Osteoblast (primary cell): Measurements from ENCODE around the gene SIL1. TPM values are rescaled to one million over a fixed set of nuclear protein-coding genes. Genes with fewer than 3 reads are reported as not detected.

Source experiments
- DNase-seq: peaks from one replicate; pipeline ENCODE4 v3.0.0; 2011; ENCODE audit warnings: low spot score, mixed read lengths; ENCODE audit not compliant: insufficient read length; ENCODE audit errors: missing footprints
- H2AFZ ChIP-seq: 2 replicates; pipeline ENCODE4 v1.6.0; 2011; ENCODE audit warnings: mild to moderate bottlenecking, low read length
- H3K27ac ChIP-seq: 2 replicates; pipeline ENCODE4 v1.5.1; 2011; ENCODE audit warnings: mild to moderate bottlenecking, low read depth, low read length, moderate library complexity
- H3K27me3 ChIP-seq: 2 replicates; pipeline ENCODE4 v1.6.0; 2012; ENCODE audit warnings: mild to moderate bottlenecking, control low read depth, inconsistent platforms, low read length, moderate library complexity; ENCODE audit not compliant: insufficient read depth
- H3K36me3 ChIP-seq: 2 replicates; pipeline ENCODE4 v1.5.1; 2011; ENCODE audit warnings: mild to moderate bottlenecking, low read length, control low read depth, moderate library complexity; ENCODE audit not compliant: insufficient read depth
- H3K4me1 ChIP-seq: 2 replicates; pipeline ENCODE4 v1.5.1; 2011; ENCODE audit warnings: mild to moderate bottlenecking, low read length, control low read depth, moderate library complexity; ENCODE audit not compliant: insufficient read depth
- H3K4me2 ChIP-seq: 2 replicates; pipeline ENCODE4 v1.6.0; 2011; ENCODE audit warnings: mild to moderate bottlenecking, low read length; ENCODE audit not compliant: insufficient read depth
- H3K4me3 ChIP-seq: fragments of 200-600 bp; sonication (generic); 3 replicates; pipeline ENCODE4 v1.5.1; 2012; ENCODE audit warnings: mild to moderate bottlenecking, low read length, inconsistent platforms; ENCODE audit not compliant: insufficient read depth
- H3K79me2 ChIP-seq: 2 replicates; pipeline ENCODE4 v1.6.0; 2012; ENCODE audit warnings: mild to moderate bottlenecking, low read length, control low read depth, inconsistent platforms; ENCODE audit not compliant: insufficient read depth
- H3K9me3 ChIP-seq: 2 replicates; pipeline ENCODE4 v1.5.1; 2011; ENCODE audit warnings: low read depth, low read length, control low read depth
- H4K20me1 ChIP-seq: 2 replicates; pipeline ENCODE4 v1.6.0; 2012; ENCODE audit warnings: mild to moderate bottlenecking, low read length, control low read depth; ENCODE audit not compliant: insufficient read depth
- total RNA-seq: library from RNA; depleted of rRNA; stranded (reverse); fragments of >200 nt; gene quantifications from 2 replicates; pipeline ENCODE4 v1.2.3, GENCODE V29; 2012
- TF ChIP-seq, protein P1 (sequence below): IDR thresholded peaks from 2 replicates; pipeline ENCODE4 v1.5.1; 2011; ENCODE audit warnings: mild to moderate bottlenecking, low read depth, low read length, moderate library complexity; ENCODE audit errors: extremely low read depth

Gene SIL1
- total RNA-seq, 1 donor: 65.1 TPM

DNA sequence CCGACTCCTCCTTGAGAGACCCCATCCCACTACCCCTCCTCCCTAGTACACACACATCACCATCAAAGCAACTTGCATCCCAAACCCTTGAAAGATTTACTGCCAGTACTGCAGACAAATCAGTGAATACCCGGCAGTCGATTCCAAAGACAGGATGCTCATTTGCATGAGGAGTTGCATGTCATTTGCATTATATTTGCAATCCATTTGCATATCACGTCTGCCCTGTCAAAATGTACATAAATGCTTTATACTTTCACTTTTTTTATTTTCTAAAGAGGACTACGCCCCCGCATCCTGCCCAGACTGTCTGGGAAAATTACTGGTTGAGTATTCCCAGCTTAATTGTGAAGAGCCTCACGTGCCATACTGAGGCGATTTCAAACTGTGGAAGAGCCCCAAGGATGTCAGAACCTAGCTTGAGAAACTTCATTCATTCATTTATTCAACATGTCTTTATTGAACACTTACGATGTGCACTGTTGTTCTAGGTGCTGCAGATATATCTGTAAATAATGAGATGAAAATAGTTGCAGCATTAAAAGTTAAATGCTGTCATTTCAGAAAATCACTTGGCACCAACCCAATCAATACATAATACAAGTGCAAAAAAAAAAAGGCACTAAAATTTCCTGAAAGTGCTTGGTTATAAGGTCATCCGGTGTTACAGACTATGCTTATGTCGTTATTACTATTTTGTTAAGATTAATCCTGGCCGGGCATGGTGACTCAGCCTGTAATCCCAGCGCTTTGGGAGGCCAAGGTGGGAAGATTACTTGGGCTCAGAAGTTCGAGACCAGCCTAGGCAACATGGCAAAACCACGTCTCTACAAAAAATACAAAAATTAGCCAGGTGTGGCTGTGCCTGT, 17.2 kb upstream of the SIL1 start:
- Histone ChIP-seq H4K20me1 (no peaks in the 10 kb centered on the region), H3K4me2 (peak overlapping the region; percentile 29), H3K36me3 (no peaks in the 10 kb centered on the region), H3K27me3 (no peaks in the 10 kb centered on the region), H3K9me3 (no peaks in the 10 kb centered on the region), H3K4me1 (no peaks in the 10 kb centered on the region), H3K79me2 (no peaks in the 10 kb centered on the region), H3K4me3 (no peak overlapping the region), H3K27ac (no peak overlapping the region), H2AFZ (no peak overlapping the region)
- peak; percentile 73 for DNase-seq
- TF ChIP-seq, protein P1, sequence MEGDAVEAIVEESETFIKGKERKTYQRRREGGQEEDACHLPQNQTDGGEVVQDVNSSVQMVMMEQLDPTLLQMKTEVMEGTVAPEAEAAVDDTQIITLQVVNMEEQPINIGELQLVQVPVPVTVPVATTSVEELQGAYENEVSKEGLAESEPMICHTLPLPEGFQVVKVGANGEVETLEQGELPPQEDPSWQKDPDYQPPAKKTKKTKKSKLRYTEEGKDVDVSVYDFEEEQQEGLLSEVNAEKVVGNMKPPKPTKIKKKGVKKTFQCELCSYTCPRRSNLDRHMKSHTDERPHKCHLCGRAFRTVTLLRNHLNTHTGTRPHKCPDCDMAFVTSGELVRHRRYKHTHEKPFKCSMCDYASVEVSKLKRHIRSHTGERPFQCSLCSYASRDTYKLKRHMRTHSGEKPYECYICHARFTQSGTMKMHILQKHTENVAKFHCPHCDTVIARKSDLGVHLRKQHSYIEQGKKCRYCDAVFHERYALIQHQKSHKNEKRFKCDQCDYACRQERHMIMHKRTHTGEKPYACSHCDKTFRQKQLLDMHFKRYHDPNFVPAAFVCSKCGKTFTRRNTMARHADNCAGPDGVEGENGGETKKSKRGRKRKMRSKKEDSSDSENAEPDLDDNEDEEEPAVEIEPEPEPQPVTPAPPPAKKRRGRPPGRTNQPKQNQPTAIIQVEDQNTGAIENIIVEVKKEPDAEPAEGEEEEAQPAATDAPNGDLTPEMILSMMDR: no peak

DNA sequence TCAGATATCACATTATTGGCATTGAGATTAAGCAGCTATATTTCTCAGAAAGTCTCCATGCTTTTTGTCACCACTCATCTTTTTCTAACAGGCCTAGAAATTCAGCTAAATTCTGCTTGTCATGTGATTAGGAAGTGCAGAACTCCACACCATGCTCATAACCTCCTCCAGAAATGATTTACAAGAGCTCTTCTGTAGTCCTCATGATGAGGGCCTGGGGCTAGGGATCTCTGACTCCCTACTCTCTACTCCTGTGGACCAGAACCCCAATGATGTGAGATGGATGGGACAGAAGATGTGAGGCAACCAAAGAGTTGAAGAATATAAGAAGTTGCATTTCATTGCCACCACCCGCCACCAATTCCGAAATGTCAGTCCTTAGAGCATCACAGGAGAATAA, 16.5 kb upstream of the SIL1 start:
- Histone ChIP-seq H2AFZ (no peak overlapping the region), H3K27me3 (no peaks in the 10 kb centered on the region), H3K4me1 (no peaks in the 10 kb centered on the region), H3K4me3 (no peak overlapping the region), H3K27ac (no peak overlapping the region), H3K9me3 (no peaks in the 10 kb centered on the region), H3K79me2 (no peaks in the 10 kb centered on the region), H3K4me2 (no peak overlapping the region), H3K36me3 (no peaks in the 10 kb centered on the region), H4K20me1 (no peaks in the 10 kb centered on the region)
- DNase-seq: no peak
- TF ChIP-seq, protein P1: no peak

DNA sequence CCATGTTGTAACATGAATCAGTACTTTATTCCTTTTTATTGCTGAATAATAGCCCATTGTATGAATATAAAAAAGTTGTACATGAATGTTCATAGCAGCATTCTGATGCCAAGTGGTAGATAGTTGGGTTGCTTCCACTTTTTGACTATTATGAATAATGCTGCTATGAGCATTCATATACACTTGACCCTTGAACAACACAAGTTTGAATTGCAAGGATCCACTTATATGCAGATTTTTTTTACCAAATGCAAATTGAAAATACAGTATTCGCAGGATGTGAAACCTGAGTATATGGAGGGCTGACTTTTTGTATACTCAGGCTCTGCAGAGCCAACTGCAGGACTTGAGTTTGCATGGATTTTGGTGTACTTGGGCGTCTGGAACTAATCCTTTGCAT, 14.7 kb upstream of the SIL1 start:
- H3K4me1 ChIP-seq: no peaks in the 10 kb centered on the region
- DNase-seq: no peak
- no peak overlapping the region for H2AFZ ChIP-seq
- H3K9me3 ChIP-seq: no peaks in the 10 kb centered on the region
- no peak overlapping the region for H3K27ac ChIP-seq
- H3K79me2 ChIP-seq: no peaks in the 10 kb centered on the region
- TF ChIP-seq, protein P1: no peak
- no peak overlapping the region for H3K4me3 ChIP-seq
- no peaks in the 10 kb centered on the region for H3K36me3 ChIP-seq
- H3K4me2 ChIP-seq: no peak overlapping the region
- no peaks in the 10 kb centered on the region for H3K27me3 ChIP-seq
- H4K20me1 ChIP-seq: no peaks in the 10 kb centered on the region

DNA sequence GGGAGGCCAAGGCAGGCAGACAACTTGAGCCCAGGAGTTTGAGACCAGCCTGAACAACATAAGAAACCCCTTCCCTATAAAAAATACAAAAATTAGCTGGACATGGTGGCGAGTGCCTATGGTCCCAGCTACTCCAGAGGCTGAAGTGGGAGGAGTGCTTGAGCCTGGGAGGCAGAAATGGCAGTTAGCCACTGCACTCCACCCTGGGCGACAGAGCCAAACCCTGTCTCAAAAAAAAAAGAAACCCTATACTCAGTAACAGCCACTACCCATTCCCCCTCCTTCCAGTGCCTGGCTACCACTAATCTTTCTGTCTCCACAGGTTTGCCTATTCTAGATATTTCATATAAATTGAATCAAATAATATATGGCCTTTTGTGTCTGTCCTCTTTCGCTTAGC, 14.3 kb upstream of the SIL1 start:
- Histone ChIP-seq H2AFZ (no peak overlapping the region), H3K4me3 (no peak overlapping the region), H4K20me1 (no peaks in the 10 kb centered on the region), H3K4me1 (no peaks in the 10 kb centered on the region), H3K9me3 (no peaks in the 10 kb centered on the region), H3K27ac (no peak overlapping the region), H3K27me3 (no peaks in the 10 kb centered on the region), H3K36me3 (no peaks in the 10 kb centered on the region), H3K4me2 (no peak overlapping the region), H3K79me2 (no peaks in the 10 kb centered on the region)
- DNase-seq: no peak
- TF ChIP-seq, protein P1: no peak
